T-helper 1 cell treated with Interleukin-12 subunit alpha and Interleukin-12 subunit beta and Interleukin-4 antibody, amounts not matched to agents 30 ng/mL and 1 ng/mL, for 36 hours (primary cell): ENCODE data around the gene COLGALT1. TPM values are rescaled to one million over a fixed set of nuclear protein-coding genes. Genes with fewer than 3 reads are reported as not detected.
"Not testable (repeated sequence)": the region's sequence is repeated elsewhere in the genome, so short reads cannot be mapped to it uniquely, and the experiment has no call there.

Experiments
- intact Hi-C: fragments of 100-400 bp; cut with micrococcal nuclease; formaldehyde crosslinking; loops from one replicate; pipeline ENCODE4 v1.15.1; 2024
- total RNA-seq: library from RNA; stranded (reverse); gene quantifications from 2 replicates; pipeline ENCODE4 v1.2.3, GENCODE V29; 2022

COLGALT1 gene
- total RNA-seq, 1 donor from 2014 or later = 62.0 TPM

DNA sequence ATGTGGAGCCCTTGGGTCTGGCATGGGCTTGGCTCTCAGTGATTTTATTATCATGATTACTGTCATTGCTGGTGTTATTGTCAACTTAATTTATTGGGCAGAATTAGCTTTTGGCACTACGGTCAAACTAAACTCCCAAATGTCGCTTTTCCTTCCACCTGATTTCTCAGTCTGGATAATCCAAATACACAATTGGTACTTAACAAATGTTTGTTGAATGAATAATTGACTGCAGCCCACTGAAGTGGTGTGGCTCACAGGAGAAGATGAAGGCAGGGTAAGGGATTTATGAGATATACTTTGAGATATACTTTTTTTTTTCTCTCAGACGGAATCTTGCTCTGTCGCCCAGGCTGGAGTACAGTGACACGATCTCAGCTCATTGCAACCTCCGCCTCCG, 1.5 kb downstream of the COLGALT1 start:
- intact Hi-C loops = no loop called here

DNA sequence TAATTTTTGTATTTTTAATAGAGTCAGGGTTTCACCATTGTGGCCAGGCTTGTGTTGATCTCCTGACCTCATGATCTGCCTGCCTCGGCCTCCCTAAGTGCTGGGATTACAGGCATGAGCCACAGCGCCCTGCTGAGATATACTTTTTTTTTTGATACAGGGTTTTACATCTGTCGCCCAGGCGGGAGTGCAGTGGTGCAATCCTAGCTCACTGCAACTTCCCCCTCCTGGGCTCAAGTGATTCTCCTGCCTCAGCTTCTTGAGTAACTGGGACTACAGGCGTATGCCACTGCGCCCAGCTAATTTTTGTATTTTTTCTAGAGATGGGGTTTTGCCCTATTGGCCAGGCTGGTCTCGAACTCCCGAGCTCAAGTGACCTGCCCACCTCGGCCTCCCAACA, 2.0 kb downstream of the COLGALT1 start:
- intact Hi-C loops = no loop called here

DNA sequence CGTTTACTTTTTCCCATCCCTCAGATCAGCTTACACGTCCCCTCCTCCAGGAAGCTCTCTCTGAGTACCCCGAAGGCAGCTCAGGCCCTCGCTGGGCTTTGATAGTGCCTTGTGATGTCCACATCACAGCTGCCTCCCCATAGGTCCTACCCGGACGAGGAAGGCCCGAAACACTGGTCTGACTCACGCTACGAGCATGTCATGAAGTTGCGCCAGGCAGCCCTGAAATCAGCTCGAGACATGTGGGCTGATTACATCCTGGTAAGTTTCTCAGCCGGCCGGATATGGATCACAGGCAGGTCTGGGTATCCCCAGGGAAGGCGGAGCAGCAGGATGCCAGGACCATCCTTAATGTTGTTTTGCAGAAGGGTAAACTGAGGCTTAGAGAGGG, 4.8 kb downstream of the COLGALT1 start:
- intact Hi-C loops = no loop called here

DNA sequence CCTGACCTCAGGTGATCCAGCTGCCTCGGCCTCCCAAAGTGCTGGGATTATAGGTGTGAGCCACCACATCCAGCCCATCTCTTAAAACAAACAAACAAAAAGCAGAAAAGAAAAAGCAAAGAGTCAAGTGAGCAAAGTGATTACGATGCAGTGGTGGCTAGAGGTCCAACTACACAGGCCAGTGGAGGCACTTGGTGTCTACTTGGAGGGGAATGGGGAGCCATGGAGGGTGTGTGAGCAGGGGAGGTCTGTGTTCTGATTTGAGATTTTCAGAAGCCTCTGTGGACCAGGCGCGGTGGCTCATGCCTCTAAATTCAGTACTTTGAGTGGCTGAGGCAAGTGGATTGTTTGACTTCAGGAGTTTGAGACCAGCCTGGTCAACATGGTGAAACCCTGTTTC, 6.6 kb downstream of the COLGALT1 start:
- intact Hi-C loops = no loop called here

DNA sequence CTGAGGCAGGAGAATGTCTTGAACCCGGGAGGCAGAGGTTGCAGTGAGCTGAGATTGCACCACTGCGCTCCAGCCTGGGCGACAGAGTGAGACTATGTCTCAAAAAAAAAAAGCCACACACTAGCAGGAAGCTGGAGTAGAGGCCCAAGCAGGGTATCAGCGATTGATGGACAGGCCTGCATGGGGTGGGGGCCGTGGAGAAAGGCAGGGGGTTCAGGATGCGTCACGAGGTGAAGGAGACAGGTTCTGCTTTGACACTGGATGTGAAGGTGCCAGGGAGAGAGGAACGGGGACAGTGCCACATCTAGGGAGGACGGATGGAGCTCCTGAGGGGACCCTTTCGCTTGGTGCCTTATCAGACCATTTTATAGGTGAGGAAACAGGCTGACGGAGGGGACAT, 7.1 kb downstream of the COLGALT1 start:
- intact Hi-C loops = no loop called here

DNA sequence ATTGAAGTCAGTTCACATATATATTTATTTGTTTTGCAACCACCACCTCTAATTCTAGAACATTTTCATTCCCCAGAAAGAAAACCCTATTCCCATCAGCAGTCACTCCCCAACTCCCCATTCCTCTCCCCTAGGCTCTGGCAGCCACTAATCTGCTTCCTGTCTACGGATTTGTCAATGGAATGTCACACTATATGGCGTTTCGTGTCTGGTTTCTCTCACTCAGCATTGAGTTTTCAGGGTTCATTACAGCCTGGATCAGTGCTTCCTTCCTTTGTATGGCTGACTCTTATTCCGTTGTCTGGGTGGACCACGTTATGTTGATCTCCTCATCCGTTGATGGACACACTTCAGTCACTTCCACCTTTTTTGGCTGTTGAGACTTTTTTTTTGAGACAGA, 9.3 kb downstream of the COLGALT1 start:
- intact Hi-C loops = no loop called here

DNA sequence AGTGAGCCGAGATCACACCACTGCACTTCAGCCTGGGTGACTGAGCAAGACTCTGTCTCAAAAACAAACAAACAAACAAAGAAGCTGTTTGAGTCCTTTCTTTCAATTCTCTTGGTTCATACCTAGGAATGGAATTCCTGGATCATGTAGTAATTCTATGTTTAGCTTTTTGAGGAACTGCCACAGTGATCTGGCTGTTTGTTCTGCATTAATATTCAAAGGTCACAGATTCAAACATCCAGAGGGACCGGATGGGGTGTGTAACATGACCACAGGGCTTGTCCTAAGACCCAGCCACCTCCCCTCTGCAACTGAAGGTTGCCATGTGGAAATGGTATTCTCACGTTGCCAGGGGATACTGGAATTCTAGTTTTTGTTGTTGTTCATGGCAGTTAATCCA, 10.2 kb downstream of the COLGALT1 start:
- intact Hi-C loops = no loop called here

DNA sequence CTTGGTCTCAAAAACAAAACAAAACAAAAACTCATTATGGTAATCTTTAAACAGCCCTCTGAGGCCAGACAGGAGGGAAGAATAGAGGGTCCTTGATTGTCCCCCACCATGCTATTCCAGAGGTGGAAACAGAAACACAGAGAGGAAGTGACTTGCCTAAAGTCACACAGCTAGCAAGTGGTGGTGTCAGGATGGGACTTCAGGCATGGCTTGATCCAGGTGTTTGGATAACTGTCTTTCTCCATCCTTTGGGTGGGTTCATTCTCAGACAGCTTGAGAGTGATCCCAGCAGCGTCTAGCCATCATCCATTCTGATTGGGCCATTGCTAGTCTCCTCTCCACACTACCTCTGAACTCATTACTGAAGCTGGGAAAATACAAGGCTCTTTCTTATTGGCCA, 12.5 kb downstream of the COLGALT1 start:
- intact Hi-C loops = no loop called here

DNA sequence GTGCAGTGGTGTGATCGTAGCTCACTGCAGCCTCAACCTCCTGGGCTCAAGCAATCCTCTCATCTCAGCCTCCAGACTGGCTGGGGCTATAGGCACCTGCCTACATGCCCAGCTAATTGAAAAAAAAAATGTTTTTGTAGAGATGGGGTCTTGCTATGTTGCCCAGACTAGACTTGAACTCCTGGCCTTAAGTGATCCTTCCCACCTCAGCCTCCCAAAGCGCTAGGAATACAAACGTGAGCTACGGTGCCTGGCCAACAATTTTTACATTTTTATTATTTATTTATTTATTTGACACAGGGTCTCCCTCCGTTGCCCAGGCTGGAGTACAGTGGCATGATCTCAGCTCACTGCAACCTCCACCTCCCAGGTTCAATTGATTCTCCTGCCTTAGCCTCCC, 14.8 kb downstream of the COLGALT1 start:
- intact Hi-C loops = not testable (repeated sequence)

DNA sequence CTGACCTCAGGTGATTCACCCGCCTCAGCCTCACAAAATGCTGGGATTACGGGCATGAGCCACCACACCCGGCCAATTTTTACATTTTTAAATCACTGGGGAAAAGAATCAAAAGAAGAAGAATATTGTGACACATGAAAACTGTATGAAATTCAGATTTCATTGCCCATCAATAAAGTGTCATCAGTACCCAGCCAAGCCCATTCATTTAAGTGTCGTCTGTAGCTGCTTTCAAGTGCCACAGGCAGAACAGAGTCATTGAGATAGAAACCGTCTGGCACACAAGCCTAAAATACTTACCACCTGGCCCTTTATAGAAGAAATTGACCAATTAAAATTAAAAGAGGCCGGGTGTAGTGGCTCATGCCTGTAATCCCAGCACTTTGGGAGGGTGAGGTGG, 15.3 kb downstream of the COLGALT1 start:
- intact Hi-C loops = no loop called here

DNA sequence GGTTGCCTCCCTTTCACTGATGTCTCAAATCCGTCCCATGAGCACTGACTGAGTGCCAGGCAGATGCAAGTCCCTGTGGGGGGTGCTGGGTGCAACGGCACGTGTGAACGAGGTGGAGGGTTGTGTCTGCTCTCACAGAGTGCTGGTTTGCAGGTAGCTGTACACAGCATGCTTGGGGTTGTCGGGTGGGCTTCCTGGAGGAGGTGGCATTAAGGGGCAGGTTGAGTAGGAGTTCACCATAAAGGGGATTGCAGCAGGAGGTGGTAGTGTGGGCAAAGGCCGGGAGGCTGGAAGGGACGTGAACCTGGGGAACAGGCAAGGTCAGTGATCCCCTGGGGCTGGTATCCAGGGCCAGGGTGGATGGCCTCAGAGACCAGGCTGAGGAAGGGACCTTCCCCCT, 17.2 kb downstream of the COLGALT1 start:
- intact Hi-C loops = no loop called here

DNA sequence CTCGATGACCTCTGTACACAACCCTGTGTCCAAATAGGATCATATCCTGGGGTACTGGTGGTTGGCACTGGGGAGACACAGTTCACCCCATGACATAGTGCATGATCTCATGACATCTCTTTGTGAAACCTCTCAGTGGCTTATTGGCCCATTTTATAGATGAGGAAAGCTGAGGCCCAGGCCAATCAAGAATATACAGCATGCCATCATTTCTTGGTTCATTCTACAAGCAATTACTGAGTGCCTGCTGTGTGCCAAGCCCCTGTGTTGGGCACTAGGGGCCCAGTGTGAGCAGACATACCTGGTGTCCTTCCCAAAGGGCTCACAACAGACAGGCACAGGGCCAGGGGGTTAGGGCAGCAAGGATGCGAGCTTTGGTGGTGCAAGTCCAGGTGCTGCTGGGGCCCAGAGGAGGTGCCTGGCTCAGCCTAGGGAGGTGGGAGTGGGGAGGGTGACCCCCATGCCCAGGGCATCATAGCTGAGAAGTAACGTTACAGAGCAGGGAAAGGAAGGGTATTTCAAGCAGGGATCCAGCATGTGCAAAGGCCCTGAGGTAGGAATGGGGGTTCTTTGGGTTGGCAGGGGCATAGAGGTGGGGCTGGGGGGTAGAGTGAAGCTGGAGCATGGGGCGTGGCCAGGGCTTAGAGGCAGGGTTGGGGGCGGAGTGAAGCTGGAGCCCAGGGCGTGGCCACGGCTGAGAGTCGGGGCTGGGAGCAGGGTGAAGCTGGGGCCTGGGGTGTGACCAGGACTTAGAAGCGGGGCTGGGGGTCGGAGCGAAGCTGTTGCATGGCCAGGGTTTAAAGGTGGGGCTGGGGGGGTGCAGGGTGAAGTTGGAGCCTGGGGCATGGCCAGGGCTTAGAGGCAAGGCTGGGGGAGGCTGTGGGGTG, 20.7 kb downstream of the COLGALT1 start:
- intact Hi-C loops = no loop called here

DNA sequence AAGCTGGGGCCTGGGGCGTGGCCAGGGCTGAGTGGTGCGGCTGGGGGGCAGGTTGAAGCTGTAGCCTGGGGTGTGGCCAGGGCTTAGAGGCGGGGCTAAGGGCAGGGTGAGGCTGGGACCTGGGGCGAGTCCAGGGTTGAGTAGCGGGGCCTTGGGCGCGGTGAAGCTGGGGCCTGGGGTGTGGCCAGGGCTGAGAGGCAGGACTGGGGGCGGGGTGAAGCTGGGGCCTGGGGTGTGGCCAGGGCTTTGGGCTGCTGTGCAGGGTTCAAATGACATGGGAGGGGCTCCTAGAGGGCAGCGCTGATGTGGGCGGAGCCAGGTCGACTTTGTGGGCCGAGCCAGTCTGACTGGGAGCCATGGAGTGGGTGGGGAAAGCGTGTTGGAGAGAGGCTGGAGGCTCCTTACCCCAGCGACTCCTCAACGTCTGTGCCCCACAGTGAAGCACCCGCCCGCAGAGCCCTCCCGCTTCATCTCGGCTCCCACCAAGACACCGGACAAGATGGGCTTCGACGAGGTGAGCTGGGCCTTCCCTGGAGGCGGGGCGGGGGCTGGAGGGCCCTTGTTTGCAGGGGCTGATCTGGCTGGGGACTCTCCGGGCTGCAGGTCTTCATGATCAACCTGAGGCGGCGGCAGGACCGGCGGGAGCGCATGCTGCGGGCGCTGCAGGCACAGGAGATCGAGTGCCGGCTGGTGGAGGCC, 21.5 kb downstream of the COLGALT1 start:
- intact Hi-C loops = no loop called here

DNA sequence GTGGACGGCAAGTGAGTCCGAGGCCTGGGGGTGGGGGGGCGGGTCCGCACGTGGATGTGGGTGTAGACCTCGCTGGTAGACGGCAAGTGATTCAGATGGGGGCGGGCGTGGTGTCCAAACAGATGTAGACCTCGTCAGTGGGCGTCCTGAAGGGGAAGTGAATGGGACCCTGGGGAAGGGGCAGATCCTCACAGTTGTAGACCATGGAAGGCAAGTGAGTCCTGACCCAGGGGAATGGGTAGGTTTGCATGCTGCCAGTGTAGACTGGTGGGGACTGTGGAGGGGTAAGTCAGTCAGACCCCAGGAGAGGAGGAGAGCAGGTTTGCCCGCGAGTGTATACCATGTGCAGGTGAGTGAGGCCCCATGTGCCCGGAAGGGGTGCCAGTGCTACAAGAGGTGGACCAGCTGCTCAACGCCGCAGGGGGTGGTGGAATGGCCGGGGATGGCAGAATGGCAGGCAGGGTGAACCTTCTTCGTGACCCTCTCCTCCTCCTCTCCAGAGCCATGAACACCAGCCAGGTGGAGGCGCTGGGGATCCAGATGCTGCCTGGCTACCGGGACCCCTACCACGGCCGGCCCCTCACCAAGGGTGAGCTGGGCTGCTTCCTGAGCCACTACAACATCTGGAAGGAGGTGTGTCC, 22.1 kb downstream of the COLGALT1 start:
- intact Hi-C loops = no loop called here

DNA sequence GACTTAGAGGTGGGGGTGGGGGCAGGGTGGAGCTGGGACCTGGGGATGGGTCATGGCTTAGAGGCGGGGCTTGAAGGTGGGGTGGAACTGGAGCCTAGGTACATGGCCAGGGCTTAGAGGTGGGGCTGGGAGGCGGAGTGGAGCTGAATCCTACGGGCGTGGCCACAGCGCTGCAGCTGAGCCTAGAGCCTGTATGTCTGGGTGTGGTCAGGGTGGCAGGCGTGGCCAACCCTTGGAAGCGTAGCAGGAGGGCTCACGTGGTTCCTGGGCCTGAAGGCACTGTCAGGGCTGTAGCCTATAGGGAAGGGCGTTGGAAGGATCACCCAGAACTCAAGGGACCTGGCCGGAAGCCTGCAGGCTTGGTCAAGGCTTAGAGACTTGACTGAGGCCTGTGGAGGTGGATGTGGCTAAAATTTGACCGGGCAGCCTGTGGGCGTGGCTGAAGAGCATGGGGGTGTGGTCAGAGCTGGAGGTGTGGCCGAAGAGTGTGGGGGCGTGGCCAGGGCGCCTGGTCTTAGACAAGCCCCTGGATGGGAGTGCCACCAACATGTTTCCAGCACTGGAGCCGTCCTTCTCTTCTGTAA, 24.3 kb downstream of the COLGALT1 start:
- intact Hi-C loops = no loop called here

DNA sequence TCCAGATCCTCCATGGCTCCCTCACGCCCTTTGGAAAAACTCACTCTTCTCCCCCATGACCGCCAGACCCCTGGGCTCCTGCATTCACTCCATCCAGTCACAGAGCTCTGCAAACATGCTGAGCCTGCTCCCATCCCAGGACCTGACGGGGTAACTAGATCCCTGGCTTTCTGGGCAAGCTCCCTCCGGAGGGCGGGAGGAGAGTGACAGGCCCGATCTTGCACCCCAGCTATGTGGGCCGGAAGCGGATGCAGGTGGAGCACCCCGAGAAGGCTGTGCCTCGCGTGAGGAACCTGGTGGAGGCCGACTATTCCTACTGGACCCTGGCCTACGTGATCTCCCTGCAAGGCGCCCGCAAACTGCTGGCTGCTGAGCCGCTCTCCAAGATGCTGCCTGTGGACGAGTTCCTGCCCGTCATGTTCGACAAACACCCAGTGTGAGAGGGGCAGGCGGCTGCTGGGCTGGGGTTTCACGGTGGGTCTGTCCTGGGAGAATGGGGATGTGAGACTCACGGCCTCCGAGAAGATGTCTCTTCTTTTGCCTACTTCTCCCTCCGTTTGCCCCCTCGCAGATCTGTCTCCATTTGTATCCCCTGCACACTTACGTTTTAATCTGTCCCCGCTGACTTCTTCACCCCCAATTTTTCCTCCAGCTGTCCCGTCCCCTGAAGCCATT, 25.2 kb downstream of the COLGALT1 start:
- intact Hi-C loops = no loop called here

DNA sequence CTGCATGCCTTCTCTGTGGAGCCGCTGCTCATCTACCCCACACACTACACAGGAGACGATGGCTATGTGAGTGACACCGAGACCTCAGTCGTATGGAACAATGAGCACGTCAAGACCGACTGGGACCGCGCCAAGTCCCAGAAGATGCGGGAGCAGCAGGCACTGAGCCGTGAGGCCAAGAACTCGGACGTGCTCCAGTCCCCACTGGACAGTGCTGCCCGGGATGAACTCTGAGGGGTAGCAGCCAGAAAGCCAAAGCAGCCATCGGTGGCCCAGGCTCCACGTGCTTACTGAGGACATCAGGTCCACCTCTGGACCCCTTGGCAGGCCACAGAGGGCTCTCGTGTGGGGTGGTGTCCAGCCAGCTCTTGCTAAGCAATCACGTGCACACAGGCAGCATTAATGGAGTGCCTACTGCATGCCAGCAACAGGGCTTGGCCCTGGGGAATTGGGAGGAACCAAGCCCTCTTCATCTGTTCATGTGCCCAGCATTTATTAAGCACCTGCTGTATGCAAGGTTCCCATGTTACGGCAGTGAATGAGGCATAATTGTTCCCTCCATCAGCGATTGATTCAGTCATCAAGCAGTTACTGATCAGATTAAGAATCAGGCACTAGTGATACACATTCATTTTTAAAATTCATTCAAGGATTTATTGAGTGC, 25.9 kb downstream of the COLGALT1 start:
- intact Hi-C loops = no loop called here

DNA sequence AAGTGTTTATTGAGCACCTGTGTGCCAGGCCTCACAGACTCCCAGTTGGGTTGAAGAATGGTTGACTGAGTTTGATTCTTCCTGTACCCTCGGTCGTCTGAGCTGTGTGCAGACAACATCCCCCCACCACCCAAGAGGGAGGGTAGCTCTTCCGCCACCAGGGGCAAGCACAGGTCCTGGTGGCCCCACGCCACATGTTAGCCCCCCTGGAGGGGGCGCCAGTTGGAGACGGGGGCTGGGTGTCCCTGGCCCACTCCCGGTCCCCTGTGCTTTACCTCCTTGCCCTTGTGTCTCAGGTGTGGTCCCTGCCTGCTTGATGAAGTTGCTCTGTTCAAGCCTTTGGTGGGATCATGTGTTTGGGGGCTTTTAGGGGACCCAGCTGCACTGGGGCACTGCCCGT, 27.2 kb downstream of the COLGALT1 start:
- intact Hi-C loops = no loop called here

DNA sequence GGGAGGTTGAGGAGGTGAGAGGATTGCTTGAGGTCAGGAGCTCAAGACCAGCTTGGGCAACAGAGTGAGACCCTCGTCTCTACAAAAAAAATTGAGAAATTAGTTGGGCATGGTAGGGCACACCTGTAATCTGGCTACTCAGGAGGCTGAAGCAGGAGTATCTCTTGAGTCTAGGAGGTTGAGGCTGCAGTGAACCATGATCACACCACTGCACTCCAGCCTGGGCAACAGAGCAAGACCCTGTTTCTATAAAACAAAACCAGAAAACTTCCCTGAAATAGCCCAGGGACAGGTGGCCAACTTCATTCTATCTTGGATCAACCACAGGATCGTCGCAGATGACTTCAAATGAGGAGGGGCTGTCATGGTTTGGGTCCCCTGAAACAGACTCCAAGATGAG, 28.7 kb downstream of the COLGALT1 start:
- intact Hi-C loops = no loop called here

DNA sequence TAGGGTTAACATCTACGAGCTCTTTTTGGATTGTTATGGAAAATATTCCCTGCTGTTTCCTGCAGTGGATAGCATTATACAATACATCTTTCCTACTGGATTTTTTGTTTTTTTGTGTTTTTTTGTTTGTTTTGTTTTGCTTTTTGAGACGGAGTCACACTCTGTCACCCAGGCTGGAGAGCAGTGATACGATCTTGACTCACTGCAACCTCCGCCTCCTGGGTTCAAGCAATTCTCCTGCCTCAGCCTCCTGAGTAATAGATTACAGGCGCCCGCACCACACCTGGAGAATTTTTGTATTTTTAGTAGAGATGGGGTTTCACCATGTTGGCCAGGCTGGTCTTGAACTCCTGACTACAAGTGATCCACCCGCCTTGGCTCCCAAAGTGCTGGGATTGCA, 29.9 kb downstream of the COLGALT1 start:
- intact Hi-C loops = not testable (repeated sequence)

DNA sequence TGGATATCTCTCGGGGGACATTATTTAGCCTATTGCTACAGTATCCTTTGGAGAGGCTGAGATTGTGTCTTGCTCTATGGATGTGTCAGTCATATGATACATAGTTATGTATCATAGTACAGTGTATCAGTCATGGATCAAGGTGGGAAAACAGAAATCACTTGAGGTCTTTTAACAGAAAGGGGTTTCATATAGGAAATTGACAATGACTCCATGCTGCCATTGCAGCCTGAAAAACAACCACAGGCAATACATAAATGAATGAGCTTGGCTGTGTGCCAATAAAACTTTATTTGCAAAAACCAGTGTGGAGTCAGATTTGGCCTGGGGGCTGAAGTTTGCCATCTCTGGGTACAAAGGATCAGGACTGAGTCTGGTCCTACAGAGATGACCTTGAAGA, 35.4 kb downstream of the COLGALT1 start:
- intact Hi-C loops = no loop called here
